Tibial artery (tissue), 4 donors: ENCODE measurements around the gene RFNG.

Experiments
- DNase-seq, 2 donors: peaks; one replicate each; pipeline ENCODE4 v3.0.0-alpha.2; 2019
- H3K27ac ChIP-seq, 2 donors: fragments of 200-600 bp; sonication (generic) in 1 of 2; 1 replicate in 1 of 2; 2 replicates in 1 of 2; pipeline ENCODE4 v1.5.1; 2018 to 2019; ENCODE audit warnings: mild to moderate bottlenecking in 1 of 2
- H3K27me3 ChIP-seq, 2 donors: fragments of 200-600 bp; sonication (generic) in 1 of 2; one replicate each; pipeline versions ENCODE4 v1.5.1 to v1.6.0; 2016 to 2019
- H3K36me3 ChIP-seq, 3 donors: fragments of 200-600 bp; sonication (generic) in 2 of 3; one replicate each; pipeline ENCODE4 v1.5.1; 2016 to 2019; ENCODE audit warnings: mild to moderate bottlenecking in 2 of 3
- H3K4me1 ChIP-seq, 4 donors: fragments of 200-600 bp; sonication (generic) in 2 of 4; 1 replicate in 3 of 4; 2 replicates in 1 of 4; pipeline ENCODE4 v1.5.1; 2016 to 2019
- H3K4me3 ChIP-seq, 2 donors: fragments of 200-600 bp; sonication (generic) in 1 of 2; 1 replicate in 1 of 2; 2 replicates in 1 of 2; pipeline ENCODE4 v1.5.1; 2018 to 2019; ENCODE audit warnings: mild to moderate bottlenecking in 2 of 2
- H3K9me3 ChIP-seq, 3 donors: fragments of 200-600 bp; sonication (generic) in 1 of 3; one replicate each; pipeline ENCODE4 v1.5.1; 2016 to 2019
- intact Hi-C: fragments of 100-400 bp; cut with DNase I; formaldehyde crosslinking; loops from one replicate; pipeline ENCODE4 v1.15.0; 2023; ENCODE audit warnings: low total_unique reads
- TF ChIP-seq, protein P1 (sequence below), 2 experiments: fragments of 200-600 bp in 1 of 2; fragments of 450-650 bp in 1 of 2; IDR thresholded peaks; one replicate each; pipeline ENCODE4 v1.5.1; 2017 to 2019; ENCODE audit warnings: antibody characterized with exemption in 2 of 2, mild to moderate bottlenecking in 1 of 2, moderate library complexity in 1 of 2

RFNG gene

DNA sequence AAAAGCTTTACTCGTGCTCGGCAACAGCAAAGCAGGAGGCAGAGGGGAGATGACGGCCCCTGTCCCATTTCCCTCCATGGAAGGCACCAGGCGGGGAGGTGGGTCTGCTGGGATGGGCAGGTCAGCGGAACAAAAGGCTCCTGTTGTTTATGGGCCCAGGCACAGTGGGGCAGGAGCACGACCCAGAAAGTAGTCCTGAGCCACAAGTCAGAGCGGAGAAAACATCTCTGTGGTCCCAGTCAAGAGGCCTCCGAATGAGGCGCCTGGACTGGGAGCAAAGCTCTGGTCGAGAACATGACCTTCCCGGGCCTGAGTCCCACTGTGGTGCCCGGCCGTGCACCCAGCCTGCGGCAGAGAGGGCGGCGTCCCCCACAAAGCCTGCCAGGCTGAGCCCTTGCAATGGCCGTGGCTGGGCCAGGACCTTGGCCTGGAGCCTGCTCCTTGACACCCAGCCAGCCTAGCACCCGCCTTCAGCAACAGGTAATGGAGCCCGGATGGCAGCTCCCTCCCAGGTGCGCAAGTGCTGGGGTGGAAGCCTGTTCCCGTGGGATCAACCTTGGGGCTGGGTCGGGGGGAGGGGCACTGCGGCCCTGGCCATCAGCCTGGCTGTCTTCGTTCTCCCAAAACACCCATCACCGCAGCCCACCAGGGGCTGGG, 3.6 kb downstream of the RFNG start:
- no peak overlapping the region for H3K4me3 ChIP-seq
- no peak for DNase-seq
- no peak overlapping the region for H3K27ac ChIP-seq
- H3K4me1 ChIP-seq: peaks cover 6 to 30% (median 21%) of the 10 kb centered on the region in 4 donors
- intact Hi-C loops: no loop called here
- H3K36me3 ChIP-seq: peaks cover 15 to 39% (median 34%) of the 10 kb centered on the region in 3 donors
- H3K9me3 ChIP-seq: no peaks in the 10 kb centered on the region
- no peaks in the 10 kb centered on the region for H3K27me3 ChIP-seq
- TF ChIP-seq, protein P1, sequence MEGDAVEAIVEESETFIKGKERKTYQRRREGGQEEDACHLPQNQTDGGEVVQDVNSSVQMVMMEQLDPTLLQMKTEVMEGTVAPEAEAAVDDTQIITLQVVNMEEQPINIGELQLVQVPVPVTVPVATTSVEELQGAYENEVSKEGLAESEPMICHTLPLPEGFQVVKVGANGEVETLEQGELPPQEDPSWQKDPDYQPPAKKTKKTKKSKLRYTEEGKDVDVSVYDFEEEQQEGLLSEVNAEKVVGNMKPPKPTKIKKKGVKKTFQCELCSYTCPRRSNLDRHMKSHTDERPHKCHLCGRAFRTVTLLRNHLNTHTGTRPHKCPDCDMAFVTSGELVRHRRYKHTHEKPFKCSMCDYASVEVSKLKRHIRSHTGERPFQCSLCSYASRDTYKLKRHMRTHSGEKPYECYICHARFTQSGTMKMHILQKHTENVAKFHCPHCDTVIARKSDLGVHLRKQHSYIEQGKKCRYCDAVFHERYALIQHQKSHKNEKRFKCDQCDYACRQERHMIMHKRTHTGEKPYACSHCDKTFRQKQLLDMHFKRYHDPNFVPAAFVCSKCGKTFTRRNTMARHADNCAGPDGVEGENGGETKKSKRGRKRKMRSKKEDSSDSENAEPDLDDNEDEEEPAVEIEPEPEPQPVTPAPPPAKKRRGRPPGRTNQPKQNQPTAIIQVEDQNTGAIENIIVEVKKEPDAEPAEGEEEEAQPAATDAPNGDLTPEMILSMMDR (IDR thresholded peaks at IDR 0.05): no peak

DNA sequence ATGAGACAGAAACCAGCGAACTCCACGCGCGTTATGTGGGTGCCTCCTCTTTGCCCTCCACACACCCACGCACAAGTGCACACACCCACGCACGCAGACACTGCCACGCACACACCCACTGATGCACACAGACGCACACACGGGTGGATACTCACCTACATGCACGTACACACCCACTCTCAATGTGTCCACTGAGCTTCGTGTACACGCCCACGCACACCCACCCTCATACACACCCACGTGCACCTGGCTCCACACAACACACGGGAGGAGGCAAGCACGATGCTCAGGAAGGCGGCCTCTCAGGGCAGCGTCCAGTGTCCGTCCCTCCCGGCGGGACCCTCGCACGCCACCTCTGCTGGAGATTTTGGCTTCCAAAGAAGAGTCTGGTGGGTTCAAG, 4.2 kb downstream of the RFNG start:
- TF ChIP-seq, protein P1 (IDR thresholded peaks at IDR 0.05): no peak
- no peaks in the 10 kb centered on the region for H3K9me3 ChIP-seq
- H3K4me1 ChIP-seq: peaks cover 2 to 23% (median 15%) of the 10 kb centered on the region in 4 donors
- no peak overlapping the region for H3K4me3 ChIP-seq
- DNase-seq: no peak
- no peaks in the 10 kb centered on the region for H3K27me3 ChIP-seq
- intact Hi-C loops: no loop called here
- H3K36me3 ChIP-seq: peaks cover 15 to 39% (median 34%) of the 10 kb centered on the region in 3 donors
- H3K27ac ChIP-seq: no peak overlapping the region

DNA sequence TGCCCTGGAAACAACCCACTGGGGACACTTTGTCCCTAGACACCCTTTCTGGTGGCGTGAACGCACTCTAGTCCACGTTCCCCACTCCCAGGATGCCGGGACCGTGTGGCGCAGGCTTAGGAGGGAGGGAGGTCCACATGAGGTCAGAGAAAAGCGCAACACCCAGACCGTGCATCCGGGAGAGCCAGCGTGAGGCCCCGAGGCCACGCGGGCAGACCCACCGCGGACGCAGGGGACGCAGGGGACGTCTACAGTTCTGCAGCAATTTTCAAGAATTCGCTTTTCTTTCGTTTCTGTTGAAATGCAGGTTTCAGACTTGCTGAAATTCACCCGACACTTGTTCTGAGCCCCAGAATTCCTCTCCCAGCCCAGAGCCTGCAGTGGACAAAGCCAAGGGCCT, 4.7 kb downstream of the RFNG start:
- Histone ChIP-seq H3K9me3 (no peaks in the 10 kb centered on the region), H3K4me3 (no peak overlapping the region), H3K4me1 (peaks cover 0 to 19% (median 12%) of the 10 kb centered on the region in 4 donors), H3K27me3 (no peaks in the 10 kb centered on the region), H3K36me3 (peaks cover 15 to 39% (median 34%) of the 10 kb centered on the region in 3 donors), H3K27ac (no peak overlapping the region)
- TF ChIP-seq, protein P1 (IDR thresholded peaks at IDR 0.05): no peak
- intact Hi-C loops: no loop called here
- no peak for DNase-seq

DNA sequence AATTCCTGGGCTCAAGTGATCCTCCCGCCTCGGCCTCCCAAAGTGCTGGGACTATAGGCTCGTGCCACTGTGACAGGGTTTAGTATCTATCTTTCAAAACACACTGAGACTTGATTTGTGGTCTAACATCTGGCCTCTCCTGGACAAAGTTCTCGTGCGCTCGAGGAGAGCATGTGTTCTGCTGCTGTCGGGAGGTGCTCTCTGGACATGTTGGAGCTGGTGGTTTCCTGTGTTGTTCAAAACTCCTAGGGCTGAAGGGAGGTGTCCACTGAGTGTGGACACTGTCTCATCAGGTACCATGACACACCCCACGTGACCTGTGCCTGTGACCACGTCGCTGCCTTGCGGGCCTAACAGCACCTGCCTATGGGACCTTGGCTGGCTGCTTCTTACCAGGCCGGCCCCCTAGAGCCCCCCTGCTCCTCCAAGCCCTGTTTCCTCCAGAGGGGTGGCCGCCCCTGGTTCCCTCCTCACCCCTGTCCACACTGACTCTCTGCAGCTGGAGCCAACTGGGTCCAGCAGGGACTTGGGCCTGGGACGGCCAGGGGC, 5.6 kb downstream of the RFNG start:
- Histone ChIP-seq H3K9me3 (no peaks in the 10 kb centered on the region), H3K27ac (no peak overlapping the region), H3K4me3 (no peak overlapping the region), H3K4me1 (peaks cover 0 to 18% (median 11%) of the 10 kb centered on the region in 4 donors), H3K36me3 (peaks cover 15 to 39% (median 34%) of the 10 kb centered on the region in 3 donors), H3K27me3 (no peaks in the 10 kb centered on the region)
- intact Hi-C loops: no loop called here
- TF ChIP-seq, protein P1 (IDR thresholded peaks at IDR 0.05): no peak
- DNase-seq: no peak

DNA sequence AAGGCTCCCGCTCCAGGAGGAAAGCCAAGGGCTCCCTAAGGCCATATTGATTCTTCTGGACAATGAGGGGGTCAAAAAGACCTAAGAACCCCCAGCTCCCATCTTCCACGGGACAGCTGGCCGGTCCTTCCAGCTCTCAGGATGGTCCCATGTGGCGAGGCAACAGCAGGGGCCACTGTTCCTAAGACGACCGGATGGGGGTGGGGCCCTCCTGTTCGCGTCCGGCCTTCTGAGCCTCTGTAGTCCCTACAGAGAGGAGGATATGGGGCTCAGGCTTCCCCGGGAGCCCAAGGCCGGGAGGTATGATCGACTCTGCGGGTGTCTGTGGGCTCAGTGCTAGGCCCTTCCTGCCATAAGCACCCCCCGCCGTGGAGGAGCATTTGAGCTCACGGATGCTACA, 8.1 kb downstream of the RFNG start:
- TF ChIP-seq, protein P1 (IDR thresholded peaks at IDR 0.05): no peak
- Histone ChIP-seq H3K4me1 (no peaks in the 10 kb centered on the region), H3K27ac (no peak overlapping the region), H3K27me3 (no peaks in the 10 kb centered on the region), H3K36me3 (peaks cover 11 to 20% (median 15%) of the 10 kb centered on the region in 3 donors), H3K4me3 (no peak overlapping the region), H3K9me3 (no peaks in the 10 kb centered on the region)
- DNase-seq: no peak
- intact Hi-C loops: no loop called here
